Activated naive CD4-positive, alpha-beta T cell (primary cell): ENCODE results near the gene TRPM5.

Experiments
- DNase-seq, 4 experiments: peaks; one replicate each; lab custom pipeline; 2025; lab: John Stamatoyannopoulos, UW

Gene TRPM5

DNA sequence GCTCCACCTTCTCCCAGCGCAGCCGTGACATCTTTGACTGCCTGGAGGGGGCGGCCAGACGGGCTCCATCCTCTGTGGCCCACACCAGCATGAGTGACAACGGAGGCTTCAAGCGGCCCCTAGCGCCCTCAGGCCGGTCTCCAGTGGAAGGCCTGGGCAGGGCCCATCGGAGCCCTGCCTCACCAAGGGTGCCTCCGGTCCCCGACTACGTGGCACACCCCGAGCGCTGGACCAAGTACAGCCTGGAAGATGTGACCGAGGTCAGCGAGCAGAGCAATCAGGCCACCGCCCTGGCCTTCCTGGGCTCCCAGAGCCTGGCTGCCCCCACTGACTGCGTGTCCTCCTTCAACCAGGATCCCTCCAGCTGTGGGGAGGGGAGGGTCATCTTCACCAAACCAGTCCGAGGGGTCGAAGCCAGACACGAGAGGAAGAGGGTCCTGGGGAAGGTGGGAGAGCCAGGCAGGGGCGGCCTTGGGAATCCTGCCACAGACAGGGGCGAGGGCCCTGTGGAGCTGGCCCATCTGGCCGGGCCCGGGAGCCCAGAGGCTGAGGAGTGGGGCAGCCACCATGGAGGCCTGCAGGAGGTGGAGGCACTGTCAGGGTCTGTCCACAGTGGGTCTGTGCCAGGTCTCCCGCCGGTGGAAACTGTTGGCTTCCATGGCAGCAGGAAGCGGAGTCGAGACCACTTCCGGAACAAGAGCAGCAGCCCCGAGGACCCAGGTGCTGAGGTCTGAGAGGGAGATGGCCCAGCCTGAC lies 41.2 kb downstream of the TRPM5 start:
- DNase-seq = no peak

DNA sequence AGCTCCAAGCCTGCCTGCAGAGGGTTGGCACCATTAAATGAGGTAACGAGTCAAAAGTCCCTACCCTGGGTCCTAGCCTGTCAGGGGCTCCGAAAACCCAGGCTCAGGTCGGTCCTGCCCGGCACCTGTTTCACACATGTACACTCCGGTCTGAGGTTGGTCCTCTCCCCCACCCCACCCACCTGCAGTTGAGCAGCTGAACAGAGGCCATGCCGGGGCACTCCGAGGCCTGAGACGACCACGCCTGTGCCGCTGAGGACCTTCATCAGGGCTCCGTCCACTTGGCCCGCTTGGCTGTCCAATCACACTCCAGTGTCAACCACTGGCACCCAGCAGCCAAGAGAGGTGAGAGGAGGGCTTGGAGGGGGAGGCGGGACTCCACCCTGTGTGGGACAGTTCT lies 42.2 kb downstream of the TRPM5 start:
- DNase-seq = no peak

GRCh38 chr11:2401436-2401984 lies 42.8 kb downstream of the TRPM5 start:
- no peak for DNase-seq

- no peak for DNase-seq
Measured at GRCh38 chr11:2400762-2401435, 43.4 kb downstream of the TRPM5 start.

- DNase-seq = peak; percentile 98 to 99 (median 99)
Measured at GRCh38 chr11:2400069-2400761, 44.1 kb downstream of the TRPM5 start, which contains the start of gene TSSC4. Gene TSSC4, plus strand, starts transcription at chr11:2400750. Its CDS starts 1,884 bp downstream, at chr11:2402634.

- DNase-seq = peak in 1 of 4 experiments; percentile 49
Measured at GRCh38 chr11:2399488-2400068, 44.7 kb downstream of the TRPM5 start.

DNA sequence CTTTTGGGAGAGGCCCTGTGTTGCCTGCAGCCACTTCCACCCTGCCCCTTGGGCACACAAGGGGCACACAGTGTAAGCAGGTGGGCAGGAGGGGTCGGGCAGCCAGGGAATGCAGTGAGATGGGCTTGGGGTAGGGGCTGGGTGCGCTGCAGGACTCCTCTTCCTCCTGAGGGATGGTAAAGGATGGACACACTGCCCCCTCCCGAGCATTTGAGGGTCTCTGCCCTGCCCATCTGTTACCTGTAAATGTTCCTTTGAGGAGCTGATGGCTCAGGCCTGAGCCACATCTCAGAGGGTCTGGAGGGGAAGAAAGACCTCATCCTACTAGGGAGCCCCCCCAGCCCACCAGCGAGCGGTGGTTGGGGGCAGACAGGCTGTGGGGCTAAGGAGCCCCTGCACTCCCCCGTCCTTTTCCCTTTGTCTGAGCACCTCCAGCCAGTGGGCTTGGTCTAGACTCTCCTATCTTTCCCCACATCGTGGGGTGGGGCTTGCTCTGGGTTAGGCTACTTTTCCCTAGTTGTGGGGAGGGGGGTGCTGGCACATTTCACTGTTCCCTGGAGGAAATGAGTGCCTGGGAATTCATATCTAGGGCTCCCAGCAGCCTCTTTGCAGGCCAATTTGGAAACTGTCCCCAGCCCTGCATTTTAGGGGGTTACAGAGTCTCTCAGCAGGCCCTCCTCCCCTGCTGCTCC lies 45.5 kb downstream of the TRPM5 start:
- no peak for DNase-seq

GRCh38 chr11:2397005-2397404 lies 47.3 kb downstream of the TRPM5 start:
- DNase-seq = no peak

- no peak for DNase-seq
Measured at GRCh38 chr11:2396471-2396870, 47.8 kb downstream of the TRPM5 start.

- DNase-seq = no peak
Measured at GRCh38 chr11:2395856-2396255, 48.5 kb downstream of the TRPM5 start.

DNA sequence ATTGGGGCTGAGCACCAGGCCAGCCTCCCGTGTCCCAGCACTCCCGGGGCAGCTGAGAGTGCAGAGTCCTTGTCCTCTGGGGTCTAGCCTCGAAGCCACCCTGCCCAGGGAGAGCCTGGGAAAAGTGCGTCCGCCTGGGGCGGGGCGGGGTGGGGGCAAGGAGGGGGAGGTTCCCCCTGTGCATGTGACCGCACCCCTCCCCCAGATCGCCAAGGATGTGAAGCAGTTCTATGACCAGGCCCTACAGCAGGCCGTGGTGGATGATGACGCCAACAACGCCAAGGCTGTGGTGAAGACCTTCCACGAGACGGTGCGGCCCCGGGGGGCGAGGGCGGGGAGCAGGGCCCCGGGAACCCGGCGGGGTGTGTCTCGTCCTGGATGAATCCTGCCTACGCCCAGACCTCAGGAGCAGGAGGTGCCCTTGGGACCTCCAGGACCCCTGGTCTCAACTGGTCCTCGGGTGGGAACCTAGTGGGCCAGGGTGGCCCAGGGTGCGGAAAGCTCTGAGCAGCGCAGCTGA lies 49.0 kb downstream of the TRPM5 start:
- DNase-seq = no peak

GRCh38 chr11:2394818-2395105 lies 49.6 kb downstream of the TRPM5 start:
- no peak for DNase-seq
